A673 (cell line): ENCODE measurements around the gene KLHDC1.

Source experiments
- CTCF ChIP-seq: fragments of 300-800, 200-600 bp; sonication (generic); conservative IDR thresholded peaks from 2 replicates; pipeline ENCODE4 v1.5.1; 2017; ENCODE audit warnings: low read depth, mild to moderate bottlenecking, antibody characterized with exemption, low read length, moderate library complexity, mixed read lengths
- EZH2 ChIP-seq: fragments of 200-600 bp; sonication (generic); IDR thresholded peaks from 2 replicates; pipeline ENCODE4 v1.6.1; 2017; ENCODE audit warnings: borderline replicate concordance, low read depth, mild to moderate bottlenecking, mixed read lengths, antibody characterized with exemption, low read length; ENCODE audit not compliant: poor library complexity, severe bottlenecking

GRCh38 chr14:49653508-49653907 lies 39.4 kb upstream of the KLHDC1 start:
- TF ChIP-seq CTCF, result no peak
- TF ChIP-seq EZH2, result no peak
